Measurements from ENCODE around the gene ITIH5.

ITIH5 gene

GRCh38 chr10:7542189-7542914, 124.4 kb downstream of the ITIH5 start:
- H3K4me1 ChIP-seq (ENCODE audit: low read length): no peaks in the 10 kb centered on the region
- H3K9me3 ChIP-seq (replicated peaks; ENCODE audit: insufficient read depth, low read length): no peaks in the 10 kb centered on the region
- H3K4me3 ChIP-seq (ENCODE audit: low read length): no peak overlapping the region
- no peak overlapping the region for H3K27ac ChIP-seq (ENCODE audit: low read length)
- no peaks in the 10 kb centered on the region for H3F3A ChIP-seq (ENCODE audit: insufficient read depth, low read length)
- H3K27me3 ChIP-seq (replicated peaks; ENCODE audit: insufficient read depth, low read length): no peaks in the 10 kb centered on the region
- no peaks in the 10 kb centered on the region for H4K20me1 ChIP-seq (ENCODE audit: insufficient read depth, low read length)
- no peak for DNase-seq
- no peaks in the 10 kb centered on the region for H3K36me3 ChIP-seq (replicated peaks; ENCODE audit: insufficient read depth, low read length)
- H3K4me2 ChIP-seq (ENCODE audit: low read depth, low read length): no peak overlapping the region
- H3K9me2 ChIP-seq (replicated peaks; ENCODE audit: insufficient read depth, low read length): no peaks in the 10 kb centered on the region
- no peaks in the 10 kb centered on the region for H3K79me2 ChIP-seq (ENCODE audit: low read length)
- no peak overlapping the region for H2AFZ ChIP-seq (ENCODE audit: low read length)
- H3K9ac ChIP-seq (ENCODE audit: low read length): no peak overlapping the region
- TF ChIP-seq EZH2phosphoT487 (IDR thresholded peaks at IDR 0.05; ENCODE audit: low read length): no peak
- no peak for TF ChIP-seq EZH2 (optimal IDR thresholded peaks at IDR 0.05; ENCODE audit: low read depth, low read length)
- TF ChIP-seq, protein P1, sequence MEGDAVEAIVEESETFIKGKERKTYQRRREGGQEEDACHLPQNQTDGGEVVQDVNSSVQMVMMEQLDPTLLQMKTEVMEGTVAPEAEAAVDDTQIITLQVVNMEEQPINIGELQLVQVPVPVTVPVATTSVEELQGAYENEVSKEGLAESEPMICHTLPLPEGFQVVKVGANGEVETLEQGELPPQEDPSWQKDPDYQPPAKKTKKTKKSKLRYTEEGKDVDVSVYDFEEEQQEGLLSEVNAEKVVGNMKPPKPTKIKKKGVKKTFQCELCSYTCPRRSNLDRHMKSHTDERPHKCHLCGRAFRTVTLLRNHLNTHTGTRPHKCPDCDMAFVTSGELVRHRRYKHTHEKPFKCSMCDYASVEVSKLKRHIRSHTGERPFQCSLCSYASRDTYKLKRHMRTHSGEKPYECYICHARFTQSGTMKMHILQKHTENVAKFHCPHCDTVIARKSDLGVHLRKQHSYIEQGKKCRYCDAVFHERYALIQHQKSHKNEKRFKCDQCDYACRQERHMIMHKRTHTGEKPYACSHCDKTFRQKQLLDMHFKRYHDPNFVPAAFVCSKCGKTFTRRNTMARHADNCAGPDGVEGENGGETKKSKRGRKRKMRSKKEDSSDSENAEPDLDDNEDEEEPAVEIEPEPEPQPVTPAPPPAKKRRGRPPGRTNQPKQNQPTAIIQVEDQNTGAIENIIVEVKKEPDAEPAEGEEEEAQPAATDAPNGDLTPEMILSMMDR (IDR thresholded peaks at IDR 0.05; ENCODE audit: low read length): no peak

GRCh38 chr10:7541137-7542087, 125.4 kb downstream of the ITIH5 start:
- H3K9me2 ChIP-seq (replicated peaks; ENCODE audit: insufficient read depth, low read length): no peaks in the 10 kb centered on the region
- no peaks in the 10 kb centered on the region for H3K27me3 ChIP-seq (replicated peaks; ENCODE audit: insufficient read depth, low read length)
- no peak overlapping the region for H3K9ac ChIP-seq (ENCODE audit: low read length)
- no peaks in the 10 kb centered on the region for H3K79me2 ChIP-seq (ENCODE audit: low read length)
- no peaks in the 10 kb centered on the region for H3F3A ChIP-seq (ENCODE audit: insufficient read depth, low read length)
- H4K20me1 ChIP-seq (ENCODE audit: insufficient read depth, low read length): no peaks in the 10 kb centered on the region
- no peak overlapping the region for H3K27ac ChIP-seq (ENCODE audit: low read length)
- no peaks in the 10 kb centered on the region for H3K4me1 ChIP-seq (ENCODE audit: low read length)
- H3K4me2 ChIP-seq (ENCODE audit: low read depth, low read length): no peak overlapping the region
- H2AFZ ChIP-seq (ENCODE audit: low read length): no peak overlapping the region
- TF ChIP-seq EZH2 (optimal IDR thresholded peaks at IDR 0.05; ENCODE audit: low read depth, low read length): no peak
- no peak for TF ChIP-seq EZH2phosphoT487 (IDR thresholded peaks at IDR 0.05; ENCODE audit: low read length)
- no peak for DNase-seq
- H3K9me3 ChIP-seq (replicated peaks; ENCODE audit: insufficient read depth, low read length): no peaks in the 10 kb centered on the region
- no peaks in the 10 kb centered on the region for H3K36me3 ChIP-seq (replicated peaks; ENCODE audit: insufficient read depth, low read length)
- H3K4me3 ChIP-seq (ENCODE audit: low read length): no peak overlapping the region

DNA sequence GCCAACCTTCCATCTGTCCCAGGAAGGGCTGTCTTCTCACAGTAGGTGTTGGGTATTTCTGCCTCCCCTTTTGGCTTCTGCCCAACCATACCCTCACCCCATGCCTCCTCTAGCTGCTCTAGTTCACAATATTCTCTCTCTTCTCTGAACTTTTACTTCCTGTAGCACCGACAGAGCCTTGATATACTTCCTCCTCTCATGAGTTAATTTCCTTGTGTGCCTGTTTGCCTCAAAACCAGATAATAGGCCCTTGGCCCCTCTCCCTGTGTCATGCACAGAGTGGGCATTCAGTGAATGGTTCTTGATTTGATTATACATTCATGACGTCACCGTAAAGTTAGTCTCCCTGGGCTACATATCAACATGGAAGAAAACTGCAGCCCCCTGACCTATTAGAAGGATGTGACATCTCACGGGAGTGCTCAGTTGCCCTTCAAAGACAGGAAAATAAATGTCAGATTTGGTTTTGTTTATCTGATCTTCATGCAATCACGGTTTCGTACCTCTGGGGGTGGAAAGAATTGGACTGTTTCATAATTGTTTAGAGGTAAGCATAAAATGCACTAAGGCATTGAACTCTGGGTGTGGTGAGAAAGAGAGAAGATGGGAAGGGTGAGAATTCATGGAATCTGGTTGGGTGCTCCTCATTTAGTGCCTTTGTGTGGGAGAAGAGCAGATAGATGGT, 127.7 kb downstream of the ITIH5 start:
- Histone ChIP-seq H3K4me2 (ENCODE audit: low read depth, low read length) (no peak overlapping the region), H3K4me1 (ENCODE audit: low read length) (no peaks in the 10 kb centered on the region), H3K9ac (ENCODE audit: low read length) (no peak overlapping the region), H3K9me2 (replicated peaks; ENCODE audit: insufficient read depth, low read length) (no peaks in the 10 kb centered on the region), H3K36me3 (replicated peaks; ENCODE audit: insufficient read depth, low read length) (no peaks in the 10 kb centered on the region), H3K27ac (ENCODE audit: low read length) (no peak overlapping the region), H2AFZ (ENCODE audit: low read length) (no peak overlapping the region), H3F3A (ENCODE audit: insufficient read depth, low read length) (no peaks in the 10 kb centered on the region), H3K27me3 (replicated peaks; ENCODE audit: insufficient read depth, low read length) (no peaks in the 10 kb centered on the region), H3K79me2 (ENCODE audit: low read length) (no peaks in the 10 kb centered on the region), H4K20me1 (ENCODE audit: insufficient read depth, low read length) (no peaks in the 10 kb centered on the region), H3K9me3 (replicated peaks; ENCODE audit: insufficient read depth, low read length) (no peaks in the 10 kb centered on the region), H3K4me3 (ENCODE audit: low read length) (no peak overlapping the region)
- DNase-seq: no peak
- TF ChIP-seq, protein P1 (IDR thresholded peaks at IDR 0.05; ENCODE audit: low read length): no peak
- no peak for TF ChIP-seq EZH2phosphoT487 (IDR thresholded peaks at IDR 0.05; ENCODE audit: low read length)
- no peak for TF ChIP-seq EZH2 (optimal IDR thresholded peaks at IDR 0.05; ENCODE audit: low read depth, low read length)

All from MM.1S (cell line).